ENCODE results near the gene E2F8.

DNA sequence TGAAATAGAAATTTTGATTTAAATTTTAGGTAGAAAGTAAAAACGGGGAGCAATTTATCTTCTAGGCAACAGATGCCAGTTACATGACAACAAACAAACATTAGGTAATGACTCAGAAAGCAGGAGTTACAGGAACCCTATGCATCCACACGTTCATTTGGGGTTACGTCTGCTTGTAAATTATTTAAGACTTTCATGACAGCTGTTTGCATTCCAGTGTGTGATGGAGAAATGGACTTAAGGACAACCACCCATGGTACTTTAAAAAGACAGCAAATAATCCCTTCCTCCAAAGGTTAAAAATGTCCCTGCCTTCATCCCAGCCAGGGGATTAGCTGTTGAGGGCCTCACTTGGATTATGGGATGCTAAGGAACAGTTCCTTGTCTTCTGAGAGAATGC lies 11.8 kb downstream of the E2F8 start:
- TF ChIP-seq CTCF (IDR thresholded peaks at IDR 0.05; ENCODE audit: low read depth, low read length) = no peak
- TF ChIP-seq EZH2phosphoT487 (IDR thresholded peaks at IDR 0.05; ENCODE audit: low read depth) = no peak

Data from OCI-LY3 (cell line).